ENCODE measurements around the gene PDPK1. TPM values are rescaled to one million over a fixed set of nuclear protein-coding genes. Genes with fewer than 3 reads are reported as not detected.

PDPK1 gene
- total and polyA plus RNA-seq, 2 of the 4 experiments (the other 2 are of a cell fraction) = 10.6 to 27.3 TPM

GRCh38 chr16:2492292-2492691 lies 45.5 kb upstream of the PDPK1 start:
- no peak overlapping the region for H3K4me2 ChIP-seq (ENCODE audit: low read depth, low read length)
- no peak overlapping the region for H2AK5ac ChIP-seq (ENCODE audit: low read depth, low read length)
- ATAC-seq (ENCODE audit: low read depth) (no peak), DNase-seq (no peak)
- in situ Hi-C loops (cut with MboI; ENCODE audit: low sequenced_read_pairs) = no loop called here
- no peak overlapping the region for H3K27ac ChIP-seq (ENCODE audit: insufficient read depth, low read length)
- no peak overlapping the region for H2BK15ac ChIP-seq (ENCODE audit: low read depth, low read length)
- H3K56ac ChIP-seq (ENCODE audit: extremely low read depth, insufficient read depth, low read length) = no peak overlapping the region
- no peak overlapping the region for H4K8ac ChIP-seq (ENCODE audit: low read depth in 2 of 2, low read length in 2 of 2)
- no peak overlapping the region for H3K23ac ChIP-seq (ENCODE audit: low read depth, low read length)
- H2BK20ac ChIP-seq (ENCODE audit: low read depth, low read length) = no peak overlapping the region
- dilution Hi-C loops (cut with HindIII; ENCODE audit: low sequenced_read_pairs, unreplicated experiment) = no loop called here
- BruUV-seq (replicated peaks) = no TSS peak
- H3K14ac ChIP-seq (replicated peaks; ENCODE audit: low read depth, low read length) = no peak overlapping the region
- no peak overlapping the region for H3K9ac ChIP-seq (ENCODE audit: low read depth, low read length)
- no peak overlapping the region for H2BK120ac ChIP-seq (ENCODE audit: low read depth, low read length)
- no peak overlapping the region for H2AK9ac ChIP-seq (replicated peaks; ENCODE audit: low read depth, low read length, poor library complexity)
- H3K9me3 ChIP-seq (ENCODE audit: control insufficient read depth, insufficient read depth, low read length) = no peaks in the 10 kb centered on the region
- intact Hi-C loops (cut with micrococcal nuclease) = no loop called here
- no peak overlapping the region for H4K5ac ChIP-seq (ENCODE audit: low read depth, low read length)
- peaks cover 19% of the 10 kb centered on the region for H4K20me1 ChIP-seq (ENCODE audit: insufficient read depth, low read length)
- H3K9me1 ChIP-seq (ENCODE audit: insufficient read depth, low read length) = 0 out of 2 replicates have a peak, but pooled peaks cover 4% of the 10 kb centered on the region
- H2BK5ac ChIP-seq (ENCODE audit: low read depth, low read length, poor library complexity, severe bottlenecking) = no peak overlapping the region
- no peak overlapping the region for H3K4me3 ChIP-seq (ENCODE audit: insufficient read depth, low read depth, low read length)
- WGBS, 2 experiments (ENCODE audit: extremely low coverage in 2 of 2, insufficient read length in 1 of 2) = 95% methylated on average over 6 of the region's 13 CpGs; no CpG with 5 or more reads in 1 of the 2 experiments
- H3K79me1 ChIP-seq (ENCODE audit: low read depth in 1 of 2, low read length in 2 of 2) = peaks cover 6 to 41% of the 10 kb centered on the region in 2 experiments
- no peak overlapping the region for H4K91ac ChIP-seq (ENCODE audit: insufficient read depth, low read depth, low read length)
- ChIA-PET POLR2A (ENCODE audit: unreplicated experiment) (no interaction called here), CTCF (interaction anchor here (0.6 kb wide), 1 partner anchor 10 kb away, joined by 3 read pairs; no protein-coding TSS in a partner anchor)
- H3K18ac ChIP-seq (ENCODE audit: low read depth, low read length) = no peak overlapping the region
- no peaks in the 10 kb centered on the region for H3K27me3 ChIP-seq (ENCODE audit: control insufficient read depth, insufficient read depth, low read length)
- no peak for TF ChIP-seq RCOR1 (IDR thresholded peaks at IDR 0.05; ENCODE audit: insufficient replicate concordance, low read length)
- no peak for TF ChIP-seq FOS (IDR thresholded peaks at IDR 0.05; ENCODE audit: low read depth, low read length)
- no peak for TF ChIP-seq RFX5 (IDR thresholded peaks at IDR 0.05; ENCODE audit: low read depth, low read length)
- TF ChIP-seq MXI1 (IDR thresholded peaks at IDR 0.05; ENCODE audit: borderline replicate concordance, low read depth, low read length) = no peak
- TF ChIP-seq MAFK (IDR thresholded peaks at IDR 0.05; ENCODE audit: low read depth, low read length) = no peak
- TF ChIP-seq SMC3 (IDR thresholded peaks at IDR 0.05; ENCODE audit: low read depth, low read length) = no peak
- TF ChIP-seq ELK1 (IDR thresholded peaks at IDR 0.05; ENCODE audit: borderline replicate concordance, low read depth, low read length) = no peak
- no peak for TF ChIP-seq POLR2A (IDR thresholded peaks at IDR 0.05; ENCODE audit: low read depth, low read length)
- no peak for TF ChIP-seq CTCF (conservative IDR thresholded peaks at IDR 0.05; ENCODE audit: low read depth, low read length)
- no peak for TF ChIP-seq RAD21 (IDR thresholded peaks at IDR 0.05; ENCODE audit: low read length)
- no peak for TF ChIP-seq USF2 (IDR thresholded peaks at IDR 0.05; ENCODE audit: low read depth, low read length)
- no peak for TF ChIP-seq NFE2L2 (IDR thresholded peaks at IDR 0.05; ENCODE audit: low read depth, low read length)
- no peak for TF ChIP-seq CEBPB (IDR thresholded peaks at IDR 0.05; ENCODE audit: low read depth, low read length)
- no peak for TF ChIP-seq MAZ (IDR thresholded peaks at IDR 0.05; ENCODE audit: borderline replicate concordance, low read depth, low read length)
- no peak for TF ChIP-seq BHLHE40 (IDR thresholded peaks at IDR 0.05; ENCODE audit: low read depth, low read length)
- no peak for TF ChIP-seq CHD1 (IDR thresholded peaks at IDR 0.05; ENCODE audit: low read depth, low read length)
- H3K4ac ChIP-seq (ENCODE audit: low read depth, low read length) = no peak overlapping the region
- H2AFZ ChIP-seq (replicated peaks; ENCODE audit: low read length, poor library complexity) = no peak overlapping the region
- peaks cover 14% of the 10 kb centered on the region; the same call in 1 of the 2 replicates for H3K36me3 ChIP-seq (ENCODE audit: control insufficient read depth, insufficient read depth, low read length)
- peaks cover 7% of the 10 kb centered on the region for H3K4me1 ChIP-seq (ENCODE audit: control insufficient read depth, insufficient read depth, low read length)

Measured in IMR-90 (cell line).